GM04503 (cell line): ENCODE data around the gene CBFA2T3.

Experiments used
- DNase-seq: peaks from one replicate; pipeline ENCODE4 v3.0.0-alpha.2; 2012; ENCODE audit warnings: low read depth

Gene CBFA2T3

DNA sequence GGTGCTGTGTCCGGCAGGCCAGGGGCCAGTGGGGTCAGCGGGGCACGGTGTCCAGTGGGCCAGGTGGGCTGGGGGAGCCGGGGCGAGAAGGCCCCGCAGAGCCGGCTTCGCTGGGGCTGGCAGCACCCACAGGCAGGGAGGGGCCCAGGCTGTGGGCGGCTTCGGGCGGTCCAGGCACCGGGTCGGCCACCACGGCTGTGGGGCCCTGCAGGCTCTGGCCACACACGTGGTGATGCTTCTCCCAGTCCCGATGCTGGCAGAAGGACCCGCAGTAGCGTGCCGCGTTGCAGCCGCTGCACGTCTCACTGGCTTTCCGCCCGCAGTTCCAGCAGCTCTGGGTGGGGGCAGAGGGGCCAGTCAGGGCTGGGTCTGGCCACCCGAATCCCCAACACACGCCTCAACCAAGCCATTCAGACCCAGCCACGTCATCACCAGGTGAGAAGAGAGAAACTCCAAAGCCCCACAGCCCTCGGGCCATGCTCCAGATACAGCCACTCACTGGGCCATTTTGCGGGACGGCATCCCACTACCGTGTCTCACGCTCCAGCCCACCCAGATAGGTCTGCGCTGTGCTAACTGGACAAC, 100.0 kb downstream of the CBFA2T3 start:
- DNase-seq: no peak

DNA sequence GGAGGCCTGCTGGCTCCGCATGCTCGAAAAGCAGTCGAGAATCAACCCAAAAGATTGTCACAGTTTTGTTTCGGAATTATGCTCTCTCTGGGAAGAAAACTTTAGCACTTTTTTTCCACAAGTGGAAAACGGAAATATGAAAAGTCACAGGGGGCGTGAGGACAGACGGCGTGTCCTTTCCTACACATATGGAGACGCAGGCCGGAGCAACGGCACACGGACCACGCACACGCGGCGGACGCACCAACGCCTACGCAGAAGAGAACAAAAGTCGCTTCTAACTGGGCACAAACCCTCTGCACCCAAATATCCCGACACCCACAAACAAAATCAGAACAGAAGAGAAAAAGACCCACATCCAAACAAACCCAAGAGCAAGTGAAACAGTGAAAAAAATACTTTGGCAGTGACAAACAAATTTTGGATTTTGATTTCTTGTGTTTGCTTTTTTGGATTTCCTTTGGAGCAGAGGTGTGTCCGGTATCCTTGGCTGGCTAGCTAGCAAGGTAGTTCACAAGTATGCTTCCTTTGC, 101.2 kb downstream of the CBFA2T3 start:
- no peak for DNase-seq

DNA sequence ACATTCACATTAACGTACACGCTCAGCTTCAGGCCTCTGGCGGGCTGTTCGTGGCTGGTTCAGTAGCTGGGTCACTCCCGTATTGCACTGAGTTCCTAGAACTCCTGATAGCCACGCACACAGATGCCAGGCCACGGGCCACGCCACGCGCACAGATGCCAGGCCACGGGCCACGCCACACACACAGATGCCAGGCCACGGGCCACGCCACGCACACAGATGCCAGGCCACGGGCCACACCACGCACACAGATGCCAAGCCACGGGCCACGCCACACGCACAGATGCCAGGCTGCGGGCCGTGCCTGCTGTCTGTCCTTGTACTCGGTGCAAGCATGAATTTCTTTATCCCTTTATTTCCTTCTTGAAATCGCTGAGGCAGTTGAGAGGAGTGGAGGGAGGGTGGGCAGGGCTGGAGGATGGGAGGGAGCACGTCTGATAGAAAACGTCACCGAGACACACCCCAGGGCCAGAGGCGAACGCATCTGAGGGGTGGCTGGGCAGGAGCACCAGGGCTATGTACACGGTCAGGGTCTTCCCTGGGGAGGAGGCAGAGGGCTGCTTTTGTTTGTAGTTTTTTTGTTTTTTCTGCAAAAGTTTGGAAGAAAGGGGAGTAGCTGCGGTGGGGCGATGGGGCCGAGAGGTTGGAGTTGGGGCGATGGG, 101.9 kb downstream of the CBFA2T3 start:
- no peak for DNase-seq

DNA sequence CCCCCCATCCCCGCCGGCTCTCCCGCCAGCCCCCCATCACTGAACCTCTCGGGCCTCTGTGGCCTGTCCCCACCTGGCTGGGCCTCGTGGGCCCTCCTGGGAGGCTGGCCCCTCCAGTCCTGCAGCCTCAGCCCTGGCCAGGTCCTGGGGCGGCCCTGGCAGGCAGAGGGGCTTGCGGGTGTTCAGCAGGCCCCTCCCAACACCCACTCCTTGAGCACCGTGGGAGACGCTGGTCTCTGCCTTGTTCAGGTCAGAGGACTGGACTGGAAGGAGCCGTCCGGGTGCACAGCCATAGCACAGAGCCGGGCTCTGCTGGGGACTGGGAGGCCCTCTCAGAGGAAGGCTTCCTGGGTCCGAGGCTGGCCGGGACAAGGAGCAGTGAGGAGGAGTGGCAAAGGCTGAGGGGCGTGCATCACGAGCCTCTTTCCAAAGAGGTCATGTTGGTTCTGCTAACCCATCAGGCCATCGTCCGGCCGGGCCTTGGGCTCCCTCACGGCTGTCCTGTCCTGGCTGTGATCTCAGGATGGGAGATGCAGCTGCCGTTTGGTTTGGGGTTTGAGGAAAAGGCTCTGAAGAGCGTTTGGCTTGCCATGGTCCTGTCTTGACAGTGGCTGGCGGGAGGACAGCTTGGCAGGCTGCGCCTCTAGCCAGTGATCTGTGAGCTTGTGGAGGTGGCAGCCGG, 104.2 kb downstream of the CBFA2T3 start:
- no peak for DNase-seq

DNA sequence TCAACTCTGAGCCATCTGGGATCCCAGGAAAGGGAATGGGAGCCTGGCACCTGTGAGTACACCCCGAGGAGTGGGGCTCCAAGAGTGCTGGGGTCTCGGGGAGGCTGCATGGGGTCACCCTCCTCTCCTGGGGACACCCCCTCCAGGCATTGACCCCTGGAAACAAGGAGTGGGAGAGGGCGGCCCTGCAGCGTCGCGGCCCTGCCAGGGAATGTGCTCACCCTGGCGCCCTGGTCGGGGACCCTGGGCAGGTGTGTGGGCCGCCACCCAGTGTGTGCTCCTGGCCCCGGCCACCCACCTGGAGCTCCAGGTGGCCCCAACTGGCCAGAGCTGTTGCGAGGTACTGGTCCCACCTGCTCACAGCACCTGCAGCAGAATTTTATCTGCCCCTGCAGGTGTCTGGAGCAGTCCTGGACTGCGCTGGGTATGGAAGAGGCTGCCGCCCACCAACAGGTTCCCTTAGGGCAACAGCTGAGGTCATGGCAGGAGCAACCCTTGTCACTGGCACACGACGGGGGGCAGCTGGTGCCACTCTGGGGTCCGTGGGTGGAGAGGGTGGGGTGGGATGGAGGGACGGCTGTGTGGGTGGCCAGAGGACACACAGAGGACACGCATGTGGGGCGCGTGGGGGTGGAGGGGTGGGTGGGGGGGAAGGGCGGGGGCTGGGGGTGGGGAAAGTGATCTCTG, 105.1 kb downstream of the CBFA2T3 start:
- no peak for DNase-seq

DNA sequence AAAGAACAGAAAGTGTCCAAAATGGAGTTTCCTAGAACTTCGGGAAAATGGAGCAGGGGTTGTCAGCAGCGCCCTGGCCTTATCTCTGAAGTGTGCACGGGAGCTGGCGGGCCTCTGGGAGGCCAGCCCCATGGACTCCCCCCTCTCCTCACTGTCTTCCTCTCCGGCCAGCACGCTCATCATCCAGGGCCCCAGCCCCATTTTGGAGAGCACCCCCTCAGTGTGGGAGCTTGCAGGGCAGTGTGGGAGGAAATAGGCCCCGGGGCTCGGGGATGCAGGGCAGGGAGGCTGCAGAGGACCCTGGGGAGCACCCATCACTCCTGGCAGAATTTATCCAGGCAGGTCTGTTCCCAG, 105.7 kb downstream of the CBFA2T3 start:
- no peak for DNase-seq

DNA sequence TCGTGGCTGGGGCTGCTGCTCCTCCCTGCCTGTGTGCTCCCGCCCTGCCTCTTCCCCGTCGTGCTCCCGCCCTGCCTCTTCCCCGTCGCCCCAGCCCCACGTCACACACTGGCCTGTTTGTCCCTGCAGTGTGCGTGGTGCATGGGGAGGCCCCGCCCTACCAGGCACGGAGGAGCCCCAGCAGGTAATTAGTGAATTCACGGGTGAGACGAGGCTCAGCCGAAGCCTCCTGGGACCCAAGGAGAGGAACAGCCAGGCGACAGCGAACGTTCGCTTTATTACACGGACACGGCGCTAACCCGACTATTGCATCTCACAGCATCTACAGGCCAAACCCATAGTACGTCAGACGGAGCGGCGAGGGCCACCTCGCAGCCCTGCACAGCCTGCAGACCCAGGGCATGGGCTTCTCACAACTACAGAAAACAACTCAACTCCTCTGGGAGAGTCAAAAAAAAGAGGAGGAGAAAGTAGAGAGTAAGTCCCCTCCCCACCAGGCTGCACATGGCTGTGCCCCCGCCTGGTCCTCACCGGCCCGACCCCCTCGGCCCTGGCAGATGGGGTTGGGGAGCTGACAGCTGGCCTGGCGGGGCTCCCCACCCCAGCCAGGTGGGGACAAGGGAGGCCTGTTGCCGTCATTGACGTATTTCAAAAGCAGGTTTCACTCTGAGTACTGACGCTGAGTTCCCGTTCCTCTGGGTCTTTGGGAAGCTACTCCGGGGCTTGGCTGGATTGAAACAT, 106.2 kb downstream of the CBFA2T3 start:
- no peak for DNase-seq

DNA sequence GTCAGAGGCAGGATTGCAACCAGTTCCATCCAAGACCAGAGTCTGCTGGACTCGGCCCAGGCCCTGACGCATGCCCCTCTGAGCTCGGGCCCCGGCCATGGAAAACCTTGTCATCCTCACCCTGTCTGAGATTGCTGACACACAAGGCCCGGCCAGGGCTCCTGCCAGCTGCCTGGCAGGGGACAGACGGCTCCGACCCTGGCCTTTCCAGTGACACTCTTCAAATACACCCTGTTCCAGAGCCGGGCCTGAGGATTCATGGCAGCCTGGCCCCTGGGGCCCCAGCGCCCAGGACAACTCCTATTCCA, 107.4 kb downstream of the CBFA2T3 start:
- no peak for DNase-seq

DNA sequence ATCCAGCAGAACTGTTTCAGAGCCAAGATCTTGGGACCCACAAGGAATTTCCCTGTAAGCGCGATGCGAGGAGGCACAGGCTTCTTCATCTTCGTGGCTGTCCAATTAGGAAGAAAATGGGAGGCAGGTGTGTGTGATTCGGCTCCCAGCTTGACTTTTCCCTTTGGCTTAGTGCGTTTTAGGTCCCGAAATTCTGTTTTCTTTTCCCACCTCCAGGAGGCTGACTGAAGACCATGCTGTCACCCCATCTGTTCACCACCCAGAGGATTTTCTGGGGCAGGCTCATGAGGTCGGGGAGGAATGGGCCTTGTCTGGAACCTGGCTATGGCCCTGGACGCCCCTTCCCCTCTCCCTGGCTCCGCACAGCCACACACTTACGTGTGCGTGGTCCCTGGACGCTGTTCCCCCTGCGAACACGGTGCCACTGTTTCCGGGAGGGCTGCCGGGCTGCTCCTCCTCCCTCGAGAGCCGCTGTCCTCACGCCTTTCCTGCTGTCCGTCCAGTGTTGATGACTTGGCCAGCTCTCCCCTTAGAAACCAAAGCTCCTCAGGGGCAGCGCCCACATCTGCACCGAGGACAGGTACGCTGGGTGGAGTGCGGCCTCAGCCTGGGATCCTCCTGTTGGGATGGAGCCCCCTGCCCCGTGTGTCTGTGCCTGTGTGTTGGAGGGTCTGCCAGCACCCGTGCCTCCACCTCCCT, 107.9 kb downstream of the CBFA2T3 start:
- DNase-seq: no peak

DNA sequence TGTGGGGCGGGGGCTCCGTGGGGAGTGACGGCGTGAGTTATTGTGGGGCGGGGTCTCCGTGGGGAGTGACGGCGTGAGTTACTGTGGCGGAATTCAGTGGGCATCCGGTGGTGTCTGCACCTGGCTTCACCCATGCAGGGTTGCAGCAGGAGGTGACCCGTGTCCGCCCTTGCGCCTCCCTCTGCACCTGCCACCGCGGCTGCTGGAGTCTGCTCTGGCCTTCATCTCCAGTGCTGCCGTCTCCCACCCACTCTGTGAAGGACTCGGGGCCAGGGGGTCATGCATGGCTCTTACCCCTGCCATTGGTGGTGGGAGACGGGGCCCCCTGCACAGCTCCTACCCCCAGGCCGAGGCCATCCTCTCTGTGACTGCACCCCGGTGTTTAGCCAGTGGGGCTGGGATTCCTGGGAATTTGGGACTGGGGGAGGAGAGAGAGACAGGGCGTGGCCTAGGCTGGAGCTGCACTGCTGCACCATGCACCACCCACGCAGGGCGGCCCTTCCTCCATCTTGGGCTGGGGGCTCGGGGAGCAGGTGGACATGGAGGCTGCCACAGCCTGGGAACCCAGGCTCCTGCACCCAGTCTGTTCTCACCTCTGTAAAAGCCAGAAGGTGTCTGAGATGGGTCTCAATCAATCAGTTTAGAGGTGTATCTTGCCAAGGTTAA, 109.3 kb downstream of the CBFA2T3 start:
- DNase-seq: no peak

DNA sequence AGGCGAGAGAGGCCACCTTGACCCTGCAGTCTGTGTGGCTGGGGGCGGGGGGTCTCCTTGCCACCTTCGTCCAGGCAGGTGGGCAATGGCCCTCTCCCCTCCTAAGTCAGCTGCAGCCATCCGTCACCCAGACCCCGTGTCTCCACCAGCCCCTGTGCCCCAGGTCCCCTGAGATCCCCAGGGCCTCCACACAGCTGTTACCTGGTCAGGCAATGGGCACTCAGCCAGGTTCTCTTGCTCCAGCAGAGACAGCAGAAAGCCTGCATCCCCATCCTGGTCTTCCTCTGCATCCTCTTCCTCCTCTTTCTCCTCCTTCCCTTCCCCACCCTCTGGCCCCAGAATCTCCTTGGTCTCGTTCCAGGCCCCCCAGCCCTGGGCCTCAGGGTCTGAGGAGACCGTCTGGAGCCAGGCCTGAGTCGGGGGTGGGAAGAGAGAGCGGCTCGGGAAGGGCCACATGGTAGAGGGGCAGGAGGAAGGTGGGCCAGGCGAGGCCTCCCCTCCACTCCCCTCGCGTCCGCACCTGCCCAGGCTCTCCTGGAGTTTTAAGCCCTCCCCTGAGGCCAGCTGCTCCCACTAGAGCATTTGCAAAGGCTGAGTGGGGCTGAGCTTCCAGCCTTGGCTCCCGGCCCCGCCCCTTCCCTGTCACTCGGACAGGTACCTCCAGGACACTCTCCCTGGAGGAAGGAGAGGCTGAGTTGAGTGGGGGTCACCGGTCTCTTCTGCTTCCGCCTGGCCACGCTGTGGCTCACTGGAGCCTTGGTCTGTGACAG, 110.7 kb downstream of the CBFA2T3 start, which contains the start of gene PABPN1L:
PABPN1L (minus strand) TSS at position 510 of the 770 bp plus-strand sequence; CDS start at position 456, 54 bp downstream.
- no peak for DNase-seq

DNA sequence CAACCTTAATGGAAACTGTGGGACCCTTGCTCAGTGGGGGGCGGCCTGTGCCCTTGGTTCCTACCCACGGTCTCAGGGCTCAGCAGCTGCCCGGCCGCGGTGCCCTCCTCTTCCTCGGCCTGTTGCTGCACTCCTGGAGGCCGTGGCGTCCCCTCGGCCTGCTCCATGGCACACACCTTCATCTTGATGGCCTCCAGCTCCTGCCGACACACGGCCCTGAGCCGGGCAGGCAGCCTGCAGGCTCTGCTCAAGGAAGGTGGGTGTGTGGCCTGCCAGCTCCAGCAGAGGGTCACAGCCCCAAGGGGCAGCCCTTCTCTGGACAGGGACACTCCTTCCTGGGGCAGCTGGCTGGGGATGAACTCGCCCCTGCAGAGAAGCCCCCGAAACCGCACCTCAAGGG, 111.3 kb downstream of the CBFA2T3 start:
- no peak for DNase-seq

DNA sequence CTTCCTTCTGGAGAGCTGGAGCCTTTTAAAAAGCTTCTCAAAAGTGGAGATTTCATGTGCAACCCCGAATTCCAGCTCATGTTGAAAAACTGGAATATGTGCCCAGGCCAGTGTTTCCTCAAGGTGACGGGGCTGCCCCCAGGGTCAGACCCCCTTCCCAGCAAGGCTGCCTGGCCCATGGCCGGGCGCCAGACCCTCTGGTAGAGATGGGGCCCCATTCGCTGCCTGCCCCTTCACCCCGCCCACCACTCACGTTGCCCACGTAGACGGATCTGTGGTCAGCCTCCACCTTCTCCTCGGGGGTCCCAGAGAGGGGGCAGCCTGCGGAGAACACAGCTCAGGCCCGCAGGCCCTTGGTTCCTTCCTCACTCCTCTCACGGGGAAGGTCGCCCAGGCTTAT, 111.7 kb downstream of the CBFA2T3 start:
- no peak for DNase-seq

DNA sequence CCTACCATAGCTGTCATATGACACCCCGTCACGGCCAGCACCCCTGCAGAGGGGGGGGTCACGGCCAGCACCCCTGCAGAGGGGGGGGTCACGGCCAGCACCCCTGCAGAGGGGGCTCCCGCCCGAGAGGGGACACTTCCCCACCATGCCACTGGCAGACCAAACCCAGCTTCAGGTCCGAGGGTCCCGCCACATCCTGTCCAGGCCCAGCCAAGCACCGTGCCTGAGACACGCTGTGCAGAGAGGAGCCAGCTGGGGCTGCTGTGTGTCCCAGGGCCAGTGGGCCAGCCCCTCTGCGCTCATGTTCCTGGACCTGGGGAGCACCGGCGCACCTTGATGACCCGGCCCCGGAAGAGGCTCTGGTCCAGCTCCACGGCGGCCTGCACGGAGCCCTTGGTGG, 112.5 kb downstream of the CBFA2T3 start:
- no peak for DNase-seq

DNA sequence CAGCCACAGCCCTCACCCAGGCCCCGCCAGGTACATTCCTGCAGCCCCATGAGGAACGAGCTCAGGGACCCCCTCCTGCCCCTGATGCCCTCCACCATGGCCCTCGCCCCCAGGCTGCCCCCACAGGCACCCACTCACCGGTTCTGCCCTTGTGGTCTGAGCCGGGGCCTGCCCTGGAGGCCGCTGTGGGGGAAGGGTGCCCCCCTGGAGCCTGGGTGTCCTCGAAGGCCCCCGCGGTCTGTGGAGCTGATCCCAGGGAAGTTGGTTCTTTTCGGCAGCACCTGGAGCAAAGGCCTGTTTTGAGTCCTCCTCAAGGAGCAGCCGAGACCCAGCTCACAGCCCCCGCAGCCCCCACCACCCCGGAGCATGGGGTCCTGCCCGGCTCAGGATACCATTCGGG, 112.9 kb downstream of the CBFA2T3 start:
- no peak for DNase-seq

DNA sequence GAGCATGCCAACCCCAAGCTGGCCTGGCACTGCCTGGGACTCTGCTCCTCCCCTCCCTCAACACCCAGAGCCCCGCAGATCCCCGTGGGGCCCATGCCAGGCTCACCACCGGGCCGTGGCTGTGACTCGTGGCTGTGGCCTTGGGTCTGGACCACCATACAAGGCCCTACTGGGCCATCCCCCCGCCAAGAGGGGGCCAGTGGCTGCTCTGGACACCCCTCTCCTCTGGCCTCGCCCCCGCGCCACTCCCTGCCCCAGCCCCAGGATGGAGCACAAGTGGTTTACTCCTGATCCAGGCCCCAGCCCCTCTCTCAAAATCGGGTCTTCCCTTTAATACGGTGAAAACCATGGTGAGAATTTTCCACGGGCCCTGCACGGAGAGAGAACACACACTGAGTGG, 113.6 kb downstream of the CBFA2T3 start:
- DNase-seq: no peak

DNA sequence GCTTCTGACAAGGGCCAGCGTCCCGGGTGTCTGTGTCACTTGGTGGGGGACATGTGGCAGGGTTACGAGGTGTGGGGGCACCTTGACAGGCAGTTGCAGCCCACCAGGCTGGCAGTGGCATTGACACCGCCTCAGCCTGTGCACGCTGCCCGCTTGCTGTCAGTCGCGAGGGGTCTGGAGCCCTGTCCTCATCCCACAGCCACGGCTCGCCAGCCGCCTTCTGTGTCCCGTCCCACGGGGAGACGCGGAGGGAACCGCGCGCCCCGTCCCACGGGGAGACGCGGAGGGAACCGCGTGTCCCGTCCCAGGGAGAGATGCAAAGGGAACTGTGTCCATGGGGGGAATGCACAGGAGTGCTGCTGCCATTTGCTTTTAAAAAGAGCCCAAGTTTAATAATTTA, 114.0 kb downstream of the CBFA2T3 start:
- no peak for DNase-seq

DNA sequence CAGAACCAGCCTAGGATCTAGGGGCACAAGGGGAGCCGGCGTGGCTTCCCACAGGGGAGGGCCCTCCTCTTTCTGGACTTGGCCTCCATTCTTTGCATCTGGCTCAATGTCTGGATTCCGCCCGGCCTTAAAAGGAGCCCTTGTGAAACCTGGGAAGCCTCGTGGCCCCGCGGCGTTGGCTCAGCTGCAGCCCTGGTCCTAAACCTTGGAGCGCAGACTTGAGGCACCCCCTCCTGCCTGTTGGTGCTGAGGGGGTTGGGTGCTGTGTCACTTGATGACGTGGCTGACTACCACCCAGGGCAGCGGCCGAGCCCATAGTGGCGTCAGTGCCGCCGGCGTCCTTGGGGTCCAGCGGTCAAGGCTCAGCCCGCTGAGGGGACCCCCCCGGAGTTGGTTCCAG, 115.6 kb downstream of the CBFA2T3 start:
- DNase-seq: no peak

DNA sequence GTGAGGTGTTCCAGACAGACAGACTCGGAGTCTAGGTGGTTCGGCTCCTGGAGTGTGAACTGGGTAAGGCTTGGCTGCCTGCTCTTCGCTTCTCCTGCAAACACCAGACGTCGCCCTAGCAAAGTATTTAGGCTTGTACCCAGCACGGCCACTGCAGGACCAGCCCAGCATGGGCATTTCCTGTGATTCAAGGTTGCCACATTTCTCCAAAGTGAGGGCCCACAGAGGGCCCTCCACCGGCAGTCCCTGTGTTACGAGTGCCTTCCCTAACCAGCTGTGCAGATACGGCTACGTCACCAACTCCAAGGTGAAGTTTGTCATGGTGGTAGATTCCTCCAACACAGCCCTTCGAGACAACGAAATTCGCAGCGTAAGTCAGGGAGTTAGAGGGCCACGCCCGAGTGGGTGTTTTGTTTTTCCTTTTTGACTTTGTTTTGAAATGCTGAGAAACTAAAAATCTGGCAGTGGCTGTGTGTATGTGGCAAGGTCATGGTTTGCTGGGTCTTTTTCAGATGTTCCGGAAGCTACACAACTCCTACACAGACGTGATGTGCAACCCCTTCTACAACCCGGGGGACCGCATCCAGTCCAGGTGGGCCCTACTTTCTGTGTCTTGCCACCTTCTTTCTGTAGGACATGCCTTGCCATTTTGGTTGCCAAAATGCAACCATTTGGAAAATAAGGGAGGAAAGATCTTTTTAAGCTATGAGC, 117.5 kb downstream of the CBFA2T3 start:
- no peak for DNase-seq
